Kasumi-1 (cell line): ENCODE results near the gene LRRC73.
"Not testable (repeated sequence)": the region's sequence is repeated elsewhere in the genome, so short reads cannot be mapped to it uniquely, and the experiment has no call there.

Experiments
- DNase-seq, 2 experiments: peaks; one replicate each; lab custom pipeline; 2025; lab: John Stamatoyannopoulos, UW

Gene LRRC73

DNA sequence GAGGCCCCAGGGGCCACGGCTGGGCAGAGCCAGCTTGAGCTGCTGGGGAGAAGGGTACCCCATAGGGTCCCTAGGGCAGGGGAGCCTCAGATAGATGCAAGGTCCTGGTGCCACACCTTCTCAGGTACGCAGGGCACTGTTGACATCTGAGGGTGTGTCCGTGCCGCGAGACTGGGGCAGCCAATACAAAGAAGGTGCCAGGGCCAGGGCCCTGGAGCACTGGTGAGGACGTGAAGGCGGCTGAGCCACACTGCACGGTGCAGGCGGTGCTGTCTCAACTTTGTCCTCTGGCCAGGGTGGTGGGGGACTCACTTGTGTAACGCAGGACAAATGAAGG, 649 bp upstream of the LRRC73 start:
- DNase-seq: no peak

DNA sequence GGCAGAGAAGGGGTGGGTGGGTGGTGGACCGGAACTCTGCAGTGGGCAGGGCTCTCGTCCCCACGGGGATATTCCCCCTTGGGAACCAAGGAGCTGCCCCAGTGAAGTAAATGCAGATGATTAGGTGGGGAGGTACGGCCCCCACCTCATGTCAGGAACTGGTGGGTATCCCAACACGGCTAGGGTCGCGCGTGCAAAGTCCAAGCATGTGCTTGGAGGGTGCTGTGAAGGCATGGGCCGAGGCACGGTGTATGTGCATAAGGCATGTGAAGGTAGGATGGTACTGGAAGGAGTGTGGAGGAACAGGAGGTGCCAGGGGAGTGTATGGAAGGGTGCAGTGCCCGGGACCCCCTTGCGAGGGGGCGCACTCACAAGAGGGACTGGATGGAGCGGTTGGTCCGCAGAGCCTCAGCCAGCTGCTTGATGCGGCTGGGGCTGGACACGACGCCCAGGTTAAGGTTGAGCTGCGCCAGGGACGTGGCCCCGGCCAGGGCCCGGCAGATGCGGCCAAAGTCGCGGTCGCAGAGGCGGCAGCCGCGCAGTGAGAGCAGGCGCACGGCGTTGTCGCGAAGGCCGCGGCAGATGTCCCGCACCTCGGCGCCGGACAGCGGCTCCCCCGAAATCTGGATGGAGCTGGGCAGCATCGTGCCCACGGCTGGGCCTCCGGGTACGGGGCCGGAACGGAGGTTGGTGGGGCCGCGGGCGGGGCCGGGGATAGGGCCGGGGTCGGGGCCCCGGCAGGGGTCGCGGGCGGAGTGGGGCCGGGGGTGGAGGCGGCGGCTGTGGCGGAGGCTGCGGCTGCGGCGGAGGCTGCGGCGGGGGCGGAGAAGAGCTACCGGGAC, 783 bp downstream of the LRRC73 start:
- no peak for DNase-seq

DNA sequence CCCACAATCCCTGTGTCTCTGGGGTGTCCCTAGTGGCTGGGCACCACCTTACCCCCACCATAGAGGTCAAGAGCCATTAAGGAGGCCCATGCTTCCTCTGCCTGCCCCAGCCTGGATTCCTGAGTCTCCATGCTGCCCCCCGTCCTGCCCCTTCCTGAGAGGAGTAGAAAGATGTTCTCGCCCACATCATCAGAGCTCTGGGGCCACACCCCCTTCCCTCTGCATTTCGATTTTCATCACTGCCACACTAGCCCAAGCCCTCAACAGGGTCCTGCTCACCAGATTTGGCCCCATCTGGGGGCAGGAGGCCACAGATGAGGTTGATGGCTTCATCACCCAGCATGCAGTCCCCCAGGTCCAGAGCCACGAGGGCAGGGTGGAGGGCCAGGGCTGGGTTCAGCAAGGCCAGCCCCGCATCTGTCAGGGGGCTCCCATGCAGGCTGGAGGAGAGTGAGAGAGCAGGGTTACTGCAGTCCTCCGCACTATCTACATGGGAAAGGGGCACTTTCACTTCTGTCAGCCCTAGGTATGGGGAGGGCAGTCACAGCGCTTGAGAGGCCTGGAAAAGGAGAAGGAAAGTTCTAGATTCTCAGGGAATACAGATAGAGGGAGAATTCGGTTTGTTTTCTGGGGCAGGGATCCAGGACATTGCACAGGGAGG, 1.5 kb downstream of the LRRC73 start:
- DNase-seq: no peak

DNA sequence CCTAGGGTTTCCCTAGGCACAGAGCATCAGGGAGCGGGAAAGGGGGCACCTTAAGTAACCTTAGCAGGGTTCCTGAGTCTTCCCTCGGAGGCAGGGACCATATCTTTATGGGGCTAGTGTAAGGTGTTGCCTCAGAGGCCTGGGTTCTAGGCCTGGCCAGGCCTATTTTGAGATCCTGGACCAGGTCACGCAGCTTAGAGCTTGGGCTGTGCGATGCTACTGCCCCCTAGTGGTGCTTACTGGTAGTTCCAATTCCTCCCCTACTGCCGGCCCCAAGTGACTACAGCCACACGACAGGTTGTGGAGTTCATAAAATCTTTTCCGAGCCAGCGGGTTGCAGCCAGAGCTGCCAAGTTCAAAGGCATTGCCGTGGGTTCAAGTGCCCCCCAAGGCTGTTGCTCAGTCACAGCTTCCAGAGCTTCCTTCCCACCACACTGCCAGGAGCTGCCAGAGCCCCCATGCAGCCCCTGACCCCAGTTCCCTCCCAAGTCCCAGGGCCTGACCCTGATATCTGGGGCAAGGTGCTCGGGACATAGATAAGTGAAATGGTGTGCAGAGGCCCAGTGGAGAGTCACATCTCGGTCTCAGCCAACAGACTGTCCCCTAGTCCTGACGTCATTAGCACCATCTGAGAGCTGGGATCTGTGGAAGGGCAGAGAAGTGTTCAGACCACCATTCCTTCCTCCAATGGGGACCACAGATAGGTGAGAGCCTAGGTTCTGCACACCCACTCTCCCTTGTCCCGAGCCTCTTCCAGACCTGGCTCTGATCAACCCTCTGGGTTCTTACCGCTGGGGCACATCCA, 3.3 kb downstream of the LRRC73 start:
- peak; percentile 75 to 80 for DNase-seq

DNA sequence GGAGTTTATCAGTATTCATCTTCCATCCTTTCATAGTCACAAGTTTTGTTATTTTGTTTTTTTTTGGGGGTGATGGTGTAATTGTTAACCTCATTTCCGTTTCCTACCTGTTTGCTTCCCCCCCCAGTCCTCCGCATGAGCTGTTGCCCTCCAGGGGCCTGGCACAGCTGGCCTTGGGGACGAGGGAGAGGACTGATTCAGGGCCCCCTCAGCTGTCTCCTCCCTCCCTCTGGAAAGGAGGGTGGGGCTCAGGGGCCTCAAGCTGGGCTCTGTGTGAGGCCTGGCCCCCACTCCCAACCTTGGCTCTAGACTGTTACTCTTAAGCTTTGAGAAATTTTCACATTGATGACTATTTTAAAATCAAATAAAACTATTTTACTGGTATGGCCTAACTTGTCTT, 4.0 kb downstream of the LRRC73 start:
- DNase-seq: no peak

DNA sequence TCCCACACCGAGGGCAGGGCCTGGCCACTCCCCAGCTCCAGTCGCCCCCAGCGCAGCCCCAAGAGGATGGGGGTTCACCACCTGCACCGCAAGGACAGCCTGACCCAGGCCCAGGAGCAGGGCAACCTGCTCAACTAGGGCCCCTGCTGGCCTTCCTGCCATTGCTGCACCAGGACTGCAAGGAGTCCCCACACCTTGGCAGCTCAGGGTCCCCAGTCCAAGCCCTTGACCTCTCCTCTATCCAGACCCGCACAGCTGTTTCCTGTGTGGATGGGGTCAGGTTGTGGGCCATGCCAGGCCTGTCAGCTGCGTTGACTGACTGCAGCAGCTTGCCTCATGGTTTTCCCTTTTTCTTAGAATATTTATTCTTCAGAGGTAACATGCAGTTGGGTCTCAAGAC, 4.4 kb downstream of the LRRC73 start:
- DNase-seq: no peak

DNA sequence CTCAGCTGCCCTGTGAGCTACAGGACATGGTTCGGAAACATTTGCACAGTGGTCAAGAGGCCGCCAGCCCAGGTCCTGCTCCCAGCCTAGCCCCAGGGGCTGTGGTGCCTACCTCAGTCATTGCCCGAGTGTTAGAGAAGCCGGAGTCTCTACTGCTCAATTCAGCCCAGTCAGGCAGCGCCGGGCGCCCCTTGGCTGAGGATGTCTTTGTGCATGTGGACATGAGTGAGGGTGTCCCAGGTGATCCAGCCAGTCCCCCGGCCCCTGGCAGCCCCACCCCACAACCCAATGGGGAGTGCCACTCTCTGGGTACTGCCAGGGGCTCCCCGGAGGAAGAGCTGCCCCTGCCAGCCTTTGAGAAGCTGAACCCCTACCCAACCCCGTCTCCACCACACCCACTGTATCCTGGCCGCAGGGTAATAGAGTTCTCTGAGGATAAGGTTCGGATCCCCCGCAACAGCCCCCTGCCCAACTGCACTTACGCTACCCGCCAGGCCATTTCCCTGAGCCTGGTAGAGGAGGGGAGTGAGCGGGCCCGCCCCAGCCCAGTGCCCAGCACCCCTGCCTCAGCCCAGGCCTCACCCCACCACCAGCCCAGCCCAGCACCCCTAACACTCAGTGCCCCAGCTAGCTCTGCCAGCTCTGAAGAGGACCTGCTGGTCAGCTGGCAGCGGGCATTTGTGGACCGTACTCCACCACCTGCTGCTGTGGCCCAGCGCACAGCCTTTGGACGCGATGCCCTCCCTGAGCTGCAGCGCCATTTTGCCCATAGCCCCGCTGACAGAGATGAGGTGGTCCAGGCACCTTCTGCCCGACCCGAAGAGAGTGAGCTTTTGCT, 5.2 kb downstream of the LRRC73 start:
- no peak for DNase-seq

DNA sequence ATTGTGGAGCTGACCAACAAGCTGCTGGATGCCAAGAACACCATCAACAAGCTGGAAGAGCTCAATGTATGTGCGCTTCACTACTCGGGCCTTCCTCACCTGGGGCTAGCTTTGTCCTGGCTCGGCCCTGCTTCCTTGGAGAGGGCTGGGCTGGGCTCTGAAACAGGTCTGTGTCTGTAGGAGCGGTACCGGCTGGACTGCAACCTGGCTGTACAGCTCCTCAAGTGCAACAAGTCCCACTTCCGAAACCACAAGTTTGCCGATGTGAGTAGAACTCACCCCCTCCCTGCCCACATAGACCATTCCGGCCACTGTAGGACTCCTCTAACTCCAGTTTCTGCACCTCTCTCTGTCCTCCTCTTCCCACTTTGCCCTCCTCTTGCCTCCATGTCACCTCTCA, 6.7 kb downstream of the LRRC73 start:
- DNase-seq: no peak

DNA sequence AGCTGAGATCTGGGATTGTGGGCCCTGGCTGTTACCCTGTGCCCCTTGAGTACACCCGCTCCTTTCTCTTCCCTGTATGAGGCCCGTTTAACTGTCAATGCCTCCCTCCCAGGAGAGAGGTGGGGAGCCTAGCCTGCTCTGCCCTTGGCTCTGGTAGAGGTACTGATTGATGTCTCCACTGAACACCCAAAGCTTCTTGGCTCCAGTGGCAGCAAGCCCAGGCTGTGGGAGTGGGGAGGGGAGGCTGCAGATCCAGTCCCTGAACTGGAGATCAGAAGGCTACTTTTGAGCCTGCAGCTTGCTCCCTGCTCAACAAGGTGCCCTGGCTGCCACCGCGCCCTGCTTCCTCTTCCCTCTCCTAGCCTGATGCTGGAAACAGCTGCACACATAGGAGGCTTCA, 7.5 kb downstream of the LRRC73 start:
- DNase-seq: no peak

DNA sequence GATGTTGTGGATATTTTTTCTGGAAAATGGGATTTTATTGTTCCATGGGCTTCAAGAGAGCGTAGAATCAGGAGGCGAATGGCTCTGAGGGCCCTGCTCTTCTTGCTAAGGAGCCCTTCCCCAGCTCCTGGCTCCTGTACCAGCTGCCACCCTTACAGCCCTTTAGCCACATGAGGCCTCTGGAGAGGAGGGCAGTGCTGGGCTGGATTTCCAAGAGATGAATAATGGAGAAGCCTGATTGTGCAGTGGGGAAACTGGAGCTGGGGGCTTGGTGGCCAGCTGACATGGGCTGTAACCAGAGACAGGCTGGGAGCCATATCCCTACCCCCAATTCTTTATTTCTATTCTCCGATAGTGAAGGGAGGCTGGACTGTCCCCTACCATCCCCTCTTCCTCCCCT, 9.2 kb downstream of the LRRC73 start:
- DNase-seq: no peak

DNA sequence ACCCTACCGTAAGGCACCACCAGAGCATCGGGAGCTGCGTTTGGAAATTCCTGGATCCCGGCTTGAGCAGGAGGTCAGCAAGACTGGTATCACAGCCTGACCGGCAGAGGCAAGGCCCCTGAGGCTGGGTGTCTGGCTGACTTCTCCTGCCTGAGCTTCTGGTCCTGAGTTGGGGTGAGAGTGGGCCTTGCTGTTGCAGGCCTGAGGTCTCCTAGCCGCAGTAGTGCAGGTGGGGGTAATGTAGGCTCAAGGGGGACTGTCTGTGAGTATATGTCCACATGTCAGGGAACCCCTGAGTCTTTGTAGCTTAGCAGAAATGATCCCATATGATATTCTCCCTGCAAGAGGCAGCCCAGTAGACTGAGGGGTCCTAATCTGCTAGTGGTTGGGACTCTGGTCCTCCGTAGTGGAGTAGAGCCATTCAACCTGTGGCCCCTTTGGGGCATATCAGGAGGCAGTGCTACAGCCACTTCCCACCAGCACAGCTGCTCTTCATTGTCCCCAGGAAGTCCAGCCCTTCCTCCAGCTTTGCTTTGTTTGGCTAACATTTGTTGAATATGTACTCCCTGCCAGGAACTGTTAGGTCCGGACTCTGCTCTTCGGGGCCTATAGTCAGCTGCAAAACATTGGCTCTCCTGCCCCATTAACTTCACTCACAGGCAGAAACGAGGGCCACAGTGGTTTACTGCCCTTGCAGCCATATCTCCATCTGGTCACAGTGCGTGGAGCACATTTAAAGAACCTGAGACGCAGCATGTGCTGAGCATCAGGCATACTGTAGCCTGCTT, 10.9 kb downstream of the LRRC73 start:
- DNase-seq: no peak

DNA sequence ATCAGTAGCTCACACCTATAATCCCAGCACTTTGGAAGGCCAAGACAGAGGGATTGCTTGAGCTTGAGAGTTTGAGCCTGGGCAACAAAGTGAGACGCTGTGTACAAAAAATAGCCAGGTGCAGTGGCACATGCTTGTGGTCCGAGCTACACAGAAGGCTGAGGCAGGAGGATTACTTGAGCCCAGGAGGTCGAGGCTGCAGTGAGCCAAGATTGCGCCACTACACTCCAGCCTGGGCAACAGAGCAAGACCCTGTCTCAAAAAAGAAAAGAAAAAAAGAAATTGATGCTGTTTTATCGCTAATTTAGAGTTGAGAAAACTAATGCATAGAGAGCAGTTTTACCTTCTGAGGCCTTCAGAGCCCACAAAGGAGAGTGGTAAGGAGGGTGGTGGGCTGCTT, 11.9 kb downstream of the LRRC73 start:
- not testable (repeated sequence) for DNase-seq

DNA sequence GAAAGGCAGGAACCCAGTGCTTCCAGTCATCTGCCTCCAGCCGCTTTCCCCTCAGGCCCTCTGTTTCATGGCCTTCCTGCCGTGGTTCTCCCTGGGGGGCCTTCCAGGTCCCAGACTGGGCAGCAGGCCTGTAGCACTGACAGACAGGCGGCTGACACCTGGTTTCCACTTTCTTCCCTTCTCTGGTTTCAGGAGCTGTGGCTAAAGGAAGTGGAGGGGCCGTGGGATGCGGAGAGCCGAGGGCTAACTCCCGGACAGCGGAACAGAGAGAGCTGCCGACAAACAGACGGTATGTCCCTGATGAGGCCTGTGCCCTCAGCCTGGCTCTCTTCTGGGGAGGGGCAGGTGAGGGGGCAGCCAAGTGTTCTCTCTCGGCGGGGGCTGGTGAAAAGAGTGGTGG, 12.5 kb downstream of the LRRC73 start:
- no peak for DNase-seq

DNA sequence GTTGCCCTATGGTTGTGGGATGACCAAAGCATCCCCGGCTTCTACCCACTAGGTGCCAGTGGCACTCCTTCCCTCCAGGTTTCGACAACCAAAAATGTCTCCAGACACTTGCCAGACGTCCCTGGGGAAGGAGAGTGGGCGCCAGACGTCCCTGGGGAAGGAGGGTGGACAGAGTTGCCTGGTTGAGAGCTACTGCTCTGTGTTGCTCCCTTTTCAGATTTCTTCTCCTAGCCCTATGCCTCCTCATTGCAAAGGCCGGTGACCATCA, 13.1 kb downstream of the LRRC73 start:
- no peak for DNase-seq

DNA sequence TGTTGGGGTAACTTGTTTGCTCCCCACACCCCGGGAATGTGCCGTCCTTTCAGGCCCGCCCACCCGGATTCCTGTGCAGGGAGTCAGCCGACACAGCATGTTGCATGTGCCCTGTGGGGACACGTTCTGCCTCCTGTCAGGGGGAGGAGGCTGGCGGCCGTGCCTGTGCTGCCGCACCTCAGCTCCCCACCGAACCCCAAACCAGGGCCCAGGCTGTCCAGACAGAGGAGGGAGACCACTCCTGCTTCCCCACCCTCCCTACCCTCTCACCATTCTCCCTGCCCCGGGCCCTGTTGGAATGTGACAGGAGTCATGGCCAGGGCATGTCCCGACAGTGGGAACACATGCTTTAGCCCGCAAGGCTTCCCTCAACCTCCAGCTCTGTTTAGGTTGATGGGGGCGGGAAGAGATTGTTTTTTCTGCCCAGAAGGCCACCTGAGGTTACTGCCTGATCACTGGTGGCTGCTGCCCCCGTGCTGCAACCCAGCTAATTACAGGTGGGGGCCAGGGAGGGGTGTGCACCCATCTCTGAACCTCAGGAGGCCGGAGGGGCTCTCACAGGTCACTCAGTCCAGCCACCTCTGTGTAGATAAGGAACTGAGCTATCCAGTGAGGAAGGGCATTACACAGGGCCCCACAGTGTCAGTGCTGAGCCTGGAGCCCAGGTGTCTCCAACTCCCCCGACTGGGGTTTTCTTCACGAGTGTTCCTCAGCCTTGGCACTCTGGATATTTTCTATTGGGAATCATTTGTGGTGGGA, 13.6 kb downstream of the LRRC73 start:
- DNase-seq: no peak

DNA sequence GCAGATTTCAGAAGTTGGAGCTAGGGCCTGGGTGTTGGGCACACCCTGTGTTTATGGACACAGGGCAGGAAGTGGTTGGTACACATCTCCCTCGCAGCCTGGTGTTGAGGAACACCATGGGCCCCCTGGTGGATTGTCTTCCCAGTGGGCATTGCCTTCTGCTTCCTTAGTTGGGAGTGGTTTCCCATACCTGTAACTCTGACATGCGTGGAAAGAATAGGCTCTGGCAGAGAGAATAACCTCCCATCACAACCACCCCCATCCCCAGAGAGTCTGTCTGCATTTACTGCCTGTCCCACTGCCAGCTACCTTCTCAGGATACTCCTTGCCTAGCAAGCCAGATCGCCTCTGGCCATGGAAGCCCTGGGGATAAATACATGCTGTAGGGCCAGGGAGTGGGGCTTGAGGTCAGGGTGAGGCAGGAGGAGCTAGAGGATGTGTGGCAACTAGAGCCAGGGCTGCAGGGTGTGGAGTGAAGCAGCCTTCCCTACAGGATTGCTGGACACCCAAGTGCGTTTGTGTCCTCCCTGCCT, 14.7 kb downstream of the LRRC73 start:
- DNase-seq: no peak

DNA sequence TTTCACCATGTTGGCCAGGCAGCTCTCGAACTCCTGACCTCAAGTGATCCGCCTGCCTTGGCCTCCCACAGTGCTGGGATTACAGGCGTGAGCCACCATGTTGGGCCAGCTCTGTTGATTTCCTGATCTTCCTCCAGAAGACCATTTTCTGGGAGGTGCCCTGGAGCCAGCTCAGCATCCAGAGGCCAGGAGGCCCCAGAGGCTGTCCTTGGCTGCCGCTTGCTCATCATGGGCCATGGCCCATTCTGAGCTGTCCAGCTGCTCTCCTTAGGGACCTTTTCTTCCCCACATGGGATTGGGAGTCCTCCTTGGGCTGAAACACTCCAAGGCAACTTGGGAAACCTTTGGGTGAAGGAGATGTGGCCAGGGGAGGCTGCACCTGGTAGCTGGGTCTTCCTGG, 15.4 kb downstream of the LRRC73 start:
- no peak for DNase-seq

DNA sequence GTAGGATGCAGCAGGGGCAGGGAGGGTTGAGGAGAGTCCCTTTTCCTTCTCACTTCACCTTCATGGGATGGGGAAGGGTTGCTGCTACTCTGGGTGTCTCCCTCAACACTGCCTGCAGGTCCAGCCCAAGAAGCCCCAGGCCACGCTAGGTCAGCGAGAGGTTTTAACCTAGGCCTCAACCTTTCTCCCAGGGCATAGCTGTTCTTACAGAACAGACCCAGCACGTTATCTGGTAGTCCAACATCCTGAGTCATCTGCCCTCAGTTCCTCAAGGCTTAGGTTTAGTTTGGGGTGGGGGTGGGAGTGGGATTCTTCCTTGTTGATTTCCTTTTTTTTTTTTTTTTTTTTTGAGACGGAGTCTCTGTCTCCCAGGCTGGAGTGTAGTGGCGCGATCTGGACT, 15.8 kb downstream of the LRRC73 start:
- no peak for DNase-seq

DNA sequence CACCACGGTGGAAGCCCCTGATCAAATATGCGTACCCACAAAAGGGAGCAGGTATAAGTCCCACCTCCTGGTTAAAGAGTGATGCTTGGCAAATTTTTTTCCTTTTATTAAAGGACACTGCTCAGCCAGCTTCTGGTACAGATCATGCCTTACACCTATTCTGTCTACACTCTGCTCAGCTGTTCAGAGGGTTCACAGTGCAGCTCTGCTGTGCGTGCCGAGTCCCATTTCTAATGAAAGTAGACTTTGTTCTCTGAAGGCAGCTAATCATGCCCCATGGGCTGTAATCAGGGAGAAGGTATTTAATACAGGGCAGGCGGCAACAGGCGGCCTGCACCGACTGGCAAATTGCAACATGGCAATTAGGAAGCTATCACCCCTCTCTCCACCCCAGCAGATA, 16.3 kb downstream of the LRRC73 start:
- DNase-seq: no peak

DNA sequence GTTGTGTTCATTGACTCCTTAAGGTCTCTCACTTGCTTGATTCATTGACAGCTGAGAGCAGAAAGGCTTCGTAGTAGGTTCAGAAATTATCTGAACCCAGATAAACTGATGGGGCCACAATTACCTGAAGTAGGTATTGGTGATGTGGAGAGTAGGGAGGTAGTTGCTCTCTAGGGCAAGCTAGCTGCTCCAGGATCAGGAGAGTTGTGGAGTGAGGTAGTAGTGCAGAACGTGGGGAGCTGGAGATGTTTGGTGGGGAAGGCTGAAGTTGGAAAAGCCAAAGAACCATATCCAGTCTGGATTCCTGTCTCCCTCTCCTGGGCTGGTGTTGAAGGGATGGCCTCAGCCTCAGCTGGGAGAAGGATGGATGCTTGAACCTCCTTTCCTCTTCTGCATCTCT, 16.9 kb downstream of the LRRC73 start:
- no peak for DNase-seq

DNA sequence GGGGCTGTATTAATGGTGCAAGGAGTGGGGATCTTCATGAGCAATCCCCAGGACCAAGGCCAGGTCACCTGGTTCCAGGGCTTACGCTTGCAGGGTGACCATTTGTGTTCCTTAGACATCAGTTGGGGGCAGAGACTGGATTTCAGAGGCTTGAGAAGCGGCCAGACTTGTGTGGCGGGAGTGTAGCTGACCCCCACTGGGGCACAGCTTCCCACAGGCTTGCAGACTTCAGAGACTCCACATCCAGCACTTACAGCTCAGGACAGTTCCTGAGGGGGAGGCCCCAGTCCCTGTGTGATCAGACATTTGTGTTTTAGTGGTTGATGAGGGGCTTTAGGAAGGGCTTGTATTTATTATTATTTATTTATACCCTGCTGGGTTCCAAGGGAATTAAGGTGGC, 17.5 kb downstream of the LRRC73 start:
- DNase-seq: no peak
